ENCODE measurements around the gene CD5L. TPM values are rescaled to one million over a fixed set of nuclear protein-coding genes. Genes with fewer than 3 reads are reported as not detected.

CD5L gene
- total and polyA plus RNA-seq, 5 donors: 0.24 to 0.42 (median 0.29) TPM; not detected in 2

- no peak overlapping the region for H3K4me3 ChIP-seq (ENCODE audit: low read length)
- H3K4me1 ChIP-seq (ENCODE audit: control insufficient read depth, insufficient read depth, low read length): no peaks in the 10 kb centered on the region
- ATAC-seq (no peak), DNase-seq (no peak)
- H3K27ac ChIP-seq (ENCODE audit: low read length): no peak overlapping the region
- H3K27me3 ChIP-seq (ENCODE audit: control insufficient read depth, insufficient read depth): no peaks in the 10 kb centered on the region
- H3K9me3 ChIP-seq (ENCODE audit: control insufficient read depth, low read length): no peaks in the 10 kb centered on the region
- intact Hi-C loops (cut with DNase I): no loop called here
- WGBS: 80% methylated on average over 2 of the region's 2 CpGs
These were observed 22.4 kb downstream of the CD5L start for GRCh38 chr1:157819215-157819614.

GRCh38 chr1:157813269-157813668 is 28.3 kb downstream of the CD5L start:
- intact Hi-C loops (cut with DNase I): no loop called here
- Histone ChIP-seq H3K27me3 (ENCODE audit: control insufficient read depth, insufficient read depth) (no peaks in the 10 kb centered on the region), H3K4me1 (ENCODE audit: control insufficient read depth, insufficient read depth, low read length) (no peaks in the 10 kb centered on the region), H3K9me3 (ENCODE audit: control insufficient read depth, low read length) (peaks cover 5% of the 10 kb centered on the region), H3K4me3 (ENCODE audit: low read length) (no peak overlapping the region), H3K27ac (ENCODE audit: low read length) (no peak overlapping the region)
- no peak for DNase-seq
- ATAC-seq: no peak
- WGBS: 72% methylated on average over 1 of the region's 1 CpG

GRCh38 chr1:157806431-157807149 is 35.0 kb downstream of the CD5L start:
- Histone ChIP-seq H3K4me3 (ENCODE audit: low read length) (no peak overlapping the region), H3K27me3 (ENCODE audit: control insufficient read depth, insufficient read depth) (no peaks in the 10 kb centered on the region), H3K9me3 (ENCODE audit: control insufficient read depth, low read length) (no peaks in the 10 kb centered on the region), H3K27ac (ENCODE audit: low read length) (no peak overlapping the region), H3K4me1 (ENCODE audit: control insufficient read depth, insufficient read depth, low read length) (no peaks in the 10 kb centered on the region)
- DNase-seq (peak in 1 of 3 donors; percentile 30), ATAC-seq (no peak)
- intact Hi-C loops (cut with DNase I): no loop called here
- 48% methylated on average over 6 of the region's 6 CpGs for WGBS

- peak in 2 of 3 donors; percentile 25 to 43 for DNase-seq
- intact Hi-C loops (cut with DNase I): no loop called here
- ATAC-seq: no peak
- H3K27ac ChIP-seq (ENCODE audit: low read length): no peak overlapping the region
- no peak overlapping the region for H3K4me3 ChIP-seq (ENCODE audit: low read length)
- H3K9me3 ChIP-seq (ENCODE audit: control insufficient read depth, low read length): no peaks in the 10 kb centered on the region
- H3K4me1 ChIP-seq (ENCODE audit: control insufficient read depth, insufficient read depth, low read length): no peaks in the 10 kb centered on the region
- H3K27me3 ChIP-seq (ENCODE audit: control insufficient read depth, insufficient read depth): no peaks in the 10 kb centered on the region
- WGBS: 77% methylated on average over 7 of the region's 7 CpGs
These were observed 37.8 kb downstream of the CD5L start for GRCh38 chr1:157803851-157804250.

- DNase-seq: no peak
- intact Hi-C loops (cut with DNase I): no loop called here
- Histone ChIP-seq H3K27me3 (ENCODE audit: control insufficient read depth, insufficient read depth) (no peaks in the 10 kb centered on the region), H3K27ac (ENCODE audit: low read length) (no peak overlapping the region), H3K4me1 (ENCODE audit: control insufficient read depth, insufficient read depth, low read length) (no peaks in the 10 kb centered on the region), H3K9me3 (ENCODE audit: control insufficient read depth, low read length) (no peaks in the 10 kb centered on the region), H3K4me3 (ENCODE audit: low read length) (no peak overlapping the region)
- ATAC-seq: no peak
- 71% methylated on average over 1 of the region's 1 CpG for WGBS
These were observed 41.6 kb downstream of the CD5L start for GRCh38 chr1:157799996-157800395.

GRCh38 chr1:157798211-157798610 is 43.4 kb downstream of the CD5L start:
- intact Hi-C loops (cut with DNase I): no loop called here
- 88% methylated on average over 5 of the region's 5 CpGs for WGBS

GRCh38 chr1:157785248-157785647 is 56.4 kb downstream of the CD5L start:
- Histone ChIP-seq H3K27ac (ENCODE audit: low read length) (no peak overlapping the region), H3K4me3 (ENCODE audit: low read length) (no peak overlapping the region), H3K9me3 (ENCODE audit: control insufficient read depth, low read length) (peaks cover 1% of the 10 kb centered on the region), H3K4me1 (ENCODE audit: control insufficient read depth, insufficient read depth, low read length) (no peaks in the 10 kb centered on the region), H3K27me3 (ENCODE audit: control insufficient read depth, insufficient read depth) (no peaks in the 10 kb centered on the region)
- DNase-seq (no peak), ATAC-seq (no peak)
- 16% methylated on average over 1 of the region's 1 CpG for WGBS
- intact Hi-C loops (cut with DNase I): no loop called here

More at GRCh38 chr1:157798211-157798610, 43.4 kb downstream of the CD5L start:
- DNase-seq (no peak), ATAC-seq (no peak)
- no peaks in the 10 kb centered on the region for H3K27me3 ChIP-seq (ENCODE audit: control insufficient read depth, insufficient read depth)
- H3K4me3 ChIP-seq (ENCODE audit: low read length): no peak overlapping the region
- no peaks in the 10 kb centered on the region for H3K4me1 ChIP-seq (ENCODE audit: control insufficient read depth, insufficient read depth, low read length)
- H3K9me3 ChIP-seq (ENCODE audit: control insufficient read depth, low read length): no peaks in the 10 kb centered on the region
- no peak overlapping the region for H3K27ac ChIP-seq (ENCODE audit: low read length)

- Histone ChIP-seq H3K4me1 (ENCODE audit: control insufficient read depth, insufficient read depth, low read length) (no peaks in the 10 kb centered on the region), H3K4me3 (ENCODE audit: low read length) (no peak overlapping the region), H3K27ac (ENCODE audit: low read length) (no peak overlapping the region), H3K27me3 (ENCODE audit: control insufficient read depth, insufficient read depth) (no peaks in the 10 kb centered on the region), H3K9me3 (ENCODE audit: control insufficient read depth, low read length) (peaks cover 1% of the 10 kb centered on the region)
- no peak for ATAC-seq
- intact Hi-C loops (cut with DNase I): no loop called here
- 78% methylated on average over 3 of the region's 3 CpGs for WGBS
- DNase-seq: no peak
These were observed 56.8 kb downstream of the CD5L start for GRCh38 chr1:157784801-157785200.

GRCh38 chr1:157782931-157783330 is 58.7 kb downstream of the CD5L start:
- WGBS: 84% methylated on average over 1 of the region's 1 CpG
- H3K27ac ChIP-seq (ENCODE audit: low read length): no peak overlapping the region
- no peaks in the 10 kb centered on the region for H3K27me3 ChIP-seq (ENCODE audit: control insufficient read depth, insufficient read depth)
- intact Hi-C loops (cut with DNase I): no loop called here
- no peaks in the 10 kb centered on the region for H3K4me1 ChIP-seq (ENCODE audit: control insufficient read depth, insufficient read depth, low read length)
- no peak for DNase-seq
- no peak overlapping the region for H3K4me3 ChIP-seq (ENCODE audit: low read length)
- no peak for ATAC-seq
- peaks cover 1% of the 10 kb centered on the region for H3K9me3 ChIP-seq (ENCODE audit: control insufficient read depth, low read length)

- Histone ChIP-seq H3K27me3 (ENCODE audit: control insufficient read depth, insufficient read depth) (no peaks in the 10 kb centered on the region), H3K4me1 (ENCODE audit: control insufficient read depth, insufficient read depth, low read length) (no peaks in the 10 kb centered on the region), H3K9me3 (ENCODE audit: control insufficient read depth, low read length) (peaks cover 1% of the 10 kb centered on the region), H3K27ac (ENCODE audit: low read length) (no peak overlapping the region), H3K4me3 (ENCODE audit: low read length) (no peak overlapping the region)
- WGBS: 48% methylated on average over 2 of the region's 2 CpGs
- ATAC-seq: no peak
- intact Hi-C loops (cut with DNase I): no loop called here
- no peak for DNase-seq
These were observed 60.6 kb downstream of the CD5L start for GRCh38 chr1:157781048-157781447.
